K562 (cell line): ENCODE results near the gene NCOA3.

ENCODE experiments used
- CBX2 ChIP-seq: fragments of 200-600 bp; sonication (generic); IDR thresholded peaks from one replicate; pipeline ENCODE4 v1.6.1; 2012; ENCODE audit warnings: mild to moderate bottlenecking, low read length, inconsistent platforms; ENCODE audit not compliant: insufficient read depth, poor library complexity, severe bottlenecking
- CTCF ChIP-seq, 3 experiments: IDR thresholded peaks in 2 of 3; conservative IDR thresholded peaks in 1 of 3; 2 replicates each; pipeline ENCODE4 v1.5.1; 2011 to 2012; ENCODE audit warnings: low read length in 3 of 3, mild to moderate bottlenecking in 3 of 3, control low read depth in 2 of 3, improper control_type of control experiment in 1 of 3, inconsistent platforms in 1 of 3, low read depth in 1 of 3, mixed read lengths in 1 of 3, moderate library complexity in 1 of 3; ENCODE audit not compliant: insufficient read depth in 2 of 3
- NFIC ChIP-seq: fragments of 450-650 bp; IDR thresholded peaks from 2 replicates; pipeline ENCODE4 v1.6.1; 2017; ENCODE audit warnings: mild to moderate bottlenecking, inconsistent platforms
- POLR2A ChIP-seq: fragments of 450-650 bp; conservative IDR thresholded peaks from 2 replicates; pipeline ENCODE4 v1.6.1; 2016
- POLR2AphosphoS5 ChIP-seq: IDR thresholded peaks from 2 replicates; pipeline ENCODE4 v1.6.1; 2011; ENCODE audit warnings: mild to moderate bottlenecking, low read depth, low read length, moderate library complexity; ENCODE audit not compliant: control insufficient read depth, insufficient read depth
- SIN3B ChIP-seq: fragments of 450-650 bp; IDR thresholded peaks from 2 replicates; pipeline ENCODE4 v1.6.1; 2017; ENCODE audit warnings: low read depth, mild to moderate bottlenecking, moderate library complexity
- SP1 ChIP-seq: sonication (generic); formaldehyde crosslinking; IDR thresholded peaks from 2 replicates; pipeline ENCODE4 v1.8.1; 2022; ENCODE audit warnings: mild to moderate bottlenecking, missing genetic modification reagents
- UBTF ChIP-seq, 2 experiments: IDR thresholded peaks; 2 replicates each; pipeline ENCODE4 v1.6.1; 2012; ENCODE audit warnings: improper control_type of control experiment in 2 of 2, low read depth in 2 of 2, low read length in 2 of 2, borderline replicate concordance in 1 of 2
- USF2 ChIP-seq: sonication (generic); formaldehyde crosslinking; IDR thresholded peaks from 2 replicates; pipeline ENCODE4 v1.5.0; 2020; ENCODE audit warnings: missing genetic modification reagents
- ZBTB33 ChIP-seq: sonication (generic); formaldehyde crosslinking; IDR thresholded peaks from 2 replicates; pipeline ENCODE4 v1.8.1; 2023; ENCODE audit warnings: mild to moderate bottlenecking, missing genetic modification reagents
- ZKSCAN1 ChIP-seq: fragments of 150-350 bp; IDR thresholded peaks from 2 replicates; pipeline ENCODE4 v1.6.1; 2016; ENCODE audit warnings: low read depth, low read length
- ZNF609 ChIP-seq: sonication (generic); formaldehyde crosslinking; IDR thresholded peaks from 2 replicates; pipeline ENCODE4 v1.8.1; 2023; ENCODE audit warnings: missing genetic modification reagents, mild to moderate bottlenecking, borderline replicate concordance

- TF ChIP-seq ZNF609 (CRISPR knock-in tag), result no peak
- no peak for TF ChIP-seq USF2 (CRISPR knock-in tag)
- no peak for TF ChIP-seq POLR2A
- TF ChIP-seq CBX2, result no peak
- no peak for TF ChIP-seq SIN3B
- TF ChIP-seq ZBTB33 (CRISPR knock-in tag), result no peak
- TF ChIP-seq NFIC, result no peak
- no peak for TF ChIP-seq POLR2AphosphoS5
- no peak for TF ChIP-seq SP1 (CRISPR knock-in tag)
- no peak for TF ChIP-seq CTCF (IDR thresholded peaks at IDR 0.05 in 2 of 3, conservative IDR thresholded peaks at IDR 0.05 in 1 of 3; ENCODE audit: insufficient read depth in 2 of 3, low read depth in 1 of 3, low read length in 3 of 3)
- no peak for TF ChIP-seq ZKSCAN1
- TF ChIP-seq UBTF (IDR thresholded peaks at IDR 0.05; ENCODE audit: borderline replicate concordance in 1 of 2, low read depth in 2 of 2, low read length in 2 of 2), result no peak
These were observed 2.0 kb downstream of the NCOA3 start for GRCh38 chr20:47503685-47504084.
